Thymus (tissue), 11 donors: ENCODE measurements around the gene CBX4. TPM values are rescaled to one million over a fixed set of nuclear protein-coding genes. Genes with fewer than 3 reads are reported as not detected.
"Not testable (repeated sequence)": the region's sequence is repeated elsewhere in the genome, so short reads cannot be mapped to it uniquely, and the experiment has no call there.

Experiments
- DNase-seq, 9 donors: peaks; one replicate each; pipeline ENCODE4 v3.0.0-alpha.2; 2013; ENCODE audit warnings: low spot score in 9 of 9, low read depth in 6 of 9, missing footprints in 1 of 9
- H3K27ac ChIP-seq, 2 donors: one replicate each; pipeline ENCODE4 v1.5.1; 2013; ENCODE audit warnings: control low read depth in 1 of 2, low read depth in 1 of 2, low read length in 1 of 2, mild to moderate bottlenecking in 1 of 2, moderate library complexity in 1 of 2
- H3K27me3 ChIP-seq, 2 donors: one replicate each; pipeline ENCODE4 v1.5.1; 2013; ENCODE audit warnings: low read length in 1 of 2; ENCODE audit not compliant: control insufficient read depth in 2 of 2, insufficient read depth in 1 of 2
- H3K36me3 ChIP-seq, 2 donors: one replicate each; pipeline ENCODE4 v1.5.1; 2013; ENCODE audit warnings: low read length in 1 of 2, mild to moderate bottlenecking in 1 of 2, moderate library complexity in 1 of 2; ENCODE audit not compliant: control insufficient read depth in 2 of 2, insufficient read depth in 2 of 2
- H3K4me1 ChIP-seq, 2 donors: one replicate each; pipeline ENCODE4 v1.5.1; 2013; ENCODE audit warnings: low read length in 2 of 2; ENCODE audit not compliant: control insufficient read depth in 2 of 2, insufficient read depth in 2 of 2
- H3K4me3 ChIP-seq, 2 donors: one replicate each; pipeline ENCODE4 v1.5.1; 2013; ENCODE audit warnings: low read length in 2 of 2, control low read depth in 1 of 2, mild to moderate bottlenecking in 1 of 2
- H3K9me3 ChIP-seq, 2 donors: one replicate each; pipeline ENCODE4 v1.5.1; 2013; ENCODE audit warnings: low read length in 1 of 2, mild to moderate bottlenecking in 1 of 2; ENCODE audit not compliant: control insufficient read depth in 2 of 2, insufficient read depth in 1 of 2
- WGBS: extraction: QIAGEN DNeasy Blood & Tissue Kit; methylation state at CpG from one replicate; pipeline ENCODE4 v1.1.7; 2013; 5-methylcytosine and 5-hydroxymethylcytosine counted together
- polyA plus RNA-seq: library from polyadenylated mRNA; stranded (reverse); fragments of 200-250 nt; gene quantifications from one replicate; pipeline ENCODE4 v1.2.3, GENCODE V29; 2013
- total RNA-seq: library from RNA; stranded (reverse); fragments of 120-200 nt; gene quantifications from one replicate; pipeline ENCODE4 v1.2.4, GENCODE V29; 2013
- donor health status: healthy.

The CBX4 gene
- total and polyA plus RNA-seq, 2 donors: 26.9 to 32.1 TPM

- 91% methylated on average over 14 of the region's 14 CpGs for WGBS
- DNase-seq: no peak
- no peaks in the 10 kb centered on the region for H3K36me3 ChIP-seq
- peaks cover 0 to 12% of the 10 kb centered on the region in 2 donors for H3K27me3 ChIP-seq
- H3K4me3 ChIP-seq: no peak overlapping the region
- no peaks in the 10 kb centered on the region for H3K9me3 ChIP-seq
- H3K27ac ChIP-seq: no peak overlapping the region
- peaks cover 2 to 10% of the 10 kb centered on the region in 2 donors for H3K4me1 ChIP-seq
Measured at GRCh38 chr17:79854080-79855060, 15.1 kb upstream of the CBX4 start.

- peak overlapping the region in 1 of 2 donors; percentile 18 for H3K4me3 ChIP-seq
- peaks cover 2 to 10% of the 10 kb centered on the region in 2 donors for H3K4me1 ChIP-seq
- not testable (repeated sequence) for H3K27ac ChIP-seq, H3K36me3 ChIP-seq, DNase-seq, H3K9me3 ChIP-seq
- WGBS: 93% methylated on average over 10 of the region's 10 CpGs
- peaks cover 2 to 22% of the 10 kb centered on the region in 2 donors for H3K27me3 ChIP-seq
Measured at GRCh38 chr17:79853168-79853567, 13.9 kb upstream of the CBX4 start.

- Histone ChIP-seq H3K4me1 (peaks cover 2 to 10% of the 10 kb centered on the region in 2 donors), H3K27me3 (peaks cover 6 to 27% of the 10 kb centered on the region in 2 donors), H3K36me3 (no peaks in the 10 kb centered on the region), H3K9me3 (no peaks in the 10 kb centered on the region), H3K4me3 (peak overlapping the region; percentile 18 to 30), H3K27ac (no peak overlapping the region)
- DNase-seq: peak in 1 of 9 donors; percentile 62
- WGBS: 13% methylated on average over 5 of the region's 5 CpGs
Measured at GRCh38 chr17:79852748-79853147, 13.5 kb upstream of the CBX4 start.

DNA sequence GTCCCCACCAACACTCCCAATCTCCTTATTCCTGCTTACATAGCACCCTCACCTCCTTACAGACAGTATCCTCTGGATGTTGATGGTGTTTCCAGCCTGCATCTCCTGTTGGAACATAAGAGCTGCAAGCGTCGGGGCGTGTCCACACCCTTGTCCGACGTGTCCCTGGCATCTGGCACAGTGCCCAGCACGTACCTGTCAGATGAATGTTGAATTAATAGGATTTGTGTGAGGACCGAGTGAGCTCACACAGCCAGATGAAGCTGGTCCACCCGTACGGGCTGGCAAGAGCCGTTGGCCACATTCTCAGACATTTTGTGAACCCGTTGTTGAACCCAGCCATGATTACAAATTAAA is 12.2 kb upstream of the CBX4 start:
- H3K36me3 ChIP-seq: no peaks in the 10 kb centered on the region

GRCh38 chr17:79850571-79851460 is 11.6 kb upstream of the CBX4 start:
- Histone ChIP-seq H3K9me3 (no peaks in the 10 kb centered on the region), H3K4me1 (peaks cover 2 to 10% of the 10 kb centered on the region in 2 donors), H3K4me3 (no peak overlapping the region), H3K27ac (no peak overlapping the region), H3K36me3 (no peaks in the 10 kb centered on the region), H3K27me3 (peaks cover 14 to 46% of the 10 kb centered on the region in 2 donors)
- DNase-seq: no peak
- 97% methylated on average over 18 of the region's 18 CpGs for WGBS

More for the DNA sequence above, 12.2 kb upstream of the CBX4 start:
- no peaks in the 10 kb centered on the region for H3K9me3 ChIP-seq
- H3K4me3 ChIP-seq: no peak overlapping the region
- H3K4me1 ChIP-seq: peaks cover 2 to 10% of the 10 kb centered on the region in 2 donors
- DNase-seq: no peak
- peaks cover 8 to 40% of the 10 kb centered on the region in 2 donors for H3K27me3 ChIP-seq
- no peak overlapping the region for H3K27ac ChIP-seq
- WGBS: 96% methylated on average over 11 of the region's 11 CpGs

DNA sequence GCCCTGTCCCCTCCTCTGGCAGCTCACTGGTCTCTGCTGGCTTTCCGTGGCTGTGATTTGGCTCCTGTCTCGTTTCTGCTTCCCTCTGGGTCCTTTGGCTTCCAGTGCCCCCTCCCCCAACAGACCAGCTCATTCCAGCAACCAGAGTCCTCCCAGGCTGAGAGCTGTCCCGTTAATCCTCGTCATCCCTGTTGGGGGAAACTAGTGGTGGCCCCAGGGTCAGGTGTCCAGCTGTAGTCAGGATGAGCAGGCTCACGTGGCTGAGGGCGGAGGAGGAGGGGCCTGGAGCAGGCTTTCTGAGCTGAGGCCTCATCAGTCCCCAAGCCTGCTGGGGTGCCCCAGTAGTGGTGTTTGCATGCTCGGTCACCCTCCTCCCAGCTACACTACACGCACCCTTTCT is 10.7 kb upstream of the CBX4 start:
- Histone ChIP-seq H3K4me3 (no peak overlapping the region), H3K36me3 (no peaks in the 10 kb centered on the region), H3K27me3 (peaks cover 21 to 55% of the 10 kb centered on the region in 2 donors), H3K9me3 (no peaks in the 10 kb centered on the region), H3K27ac (no peak overlapping the region), H3K4me1 (peaks cover 2 to 16% of the 10 kb centered on the region in 2 donors)
- no peak for DNase-seq
- 94% methylated on average over 8 of the region's 8 CpGs for WGBS

- Histone ChIP-seq H3K27ac (no peak overlapping the region), H3K4me1 (peaks cover 11 to 25% of the 10 kb centered on the region in 2 donors), H3K36me3 (no peaks in the 10 kb centered on the region), H3K9me3 (no peaks in the 10 kb centered on the region), H3K27me3 (peaks cover 37 to 70% of the 10 kb centered on the region in 2 donors), H3K4me3 (no peak overlapping the region)
- WGBS: 94% methylated on average over 8 of the region's 8 CpGs
- no peak for DNase-seq
Measured at GRCh38 chr17:79848370-79848766, 9.1 kb upstream of the CBX4 start.

DNA sequence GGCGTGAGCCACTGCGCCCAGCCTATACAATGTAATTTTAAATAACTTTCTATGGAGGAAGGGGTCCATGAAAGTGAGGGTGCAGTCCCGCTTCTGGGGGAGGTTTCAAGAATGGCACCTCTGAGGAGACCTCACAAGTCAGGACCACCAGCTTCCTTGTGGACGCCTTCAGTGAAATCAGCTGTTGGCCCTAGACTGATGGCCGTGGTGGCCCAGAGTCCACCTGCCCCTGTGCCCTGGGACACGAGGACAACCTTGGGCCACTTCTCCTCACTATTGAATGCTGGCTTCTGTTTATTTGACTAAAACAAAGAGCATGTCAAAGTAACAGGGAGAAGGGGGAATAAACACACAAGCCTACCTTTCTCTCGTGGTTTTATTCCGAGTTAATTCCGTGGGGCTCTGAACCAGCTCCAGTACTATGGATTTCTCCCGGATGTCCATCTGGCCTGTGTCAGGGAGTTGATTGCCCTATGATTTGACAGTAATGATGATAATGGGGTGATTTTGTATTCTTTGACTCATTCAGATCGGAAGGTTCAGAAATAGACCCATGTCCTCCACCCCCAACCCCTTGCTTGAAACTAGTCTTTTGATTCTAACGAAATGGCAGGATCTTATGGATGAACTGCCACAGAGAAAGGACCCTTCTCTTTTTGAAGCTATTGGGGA is 8.6 kb upstream of the CBX4 start:
- Histone ChIP-seq H3K36me3 (no peaks in the 10 kb centered on the region), H3K27me3 (peaks cover 42 to 76% of the 10 kb centered on the region in 2 donors), H3K27ac (no peak overlapping the region), H3K4me3 (no peak overlapping the region), H3K4me1 (peaks cover 13 to 24% of the 10 kb centered on the region in 2 donors), H3K9me3 (no peaks in the 10 kb centered on the region)
- DNase-seq: no peak
- 97% methylated on average over 12 of the region's 12 CpGs for WGBS
